Endodermal cell (in vitro differentiated cells): ENCODE measurements around the gene ERFL. TPM values are rescaled to one million over a fixed set of nuclear protein-coding genes. Genes with fewer than 3 reads are reported as not detected.
"Not testable (repeated sequence)": the region's sequence is repeated elsewhere in the genome, so short reads cannot be mapped to it uniquely, and the experiment has no call there.

Experiments
- DNase-seq: peaks from one replicate; pipeline ENCODE4 v3.0.0-alpha.2; 2017
- H3K27ac ChIP-seq: 2 replicates; pipeline ENCODE4 v1.5.1; 2013; ENCODE audit warnings: mild to moderate bottlenecking, low read depth, low read length, moderate library complexity
- H3K27me3 ChIP-seq: 2 replicates; pipeline ENCODE4 v1.6.1; 2013; ENCODE audit warnings: mild to moderate bottlenecking, low read length, moderate library complexity; ENCODE audit not compliant: insufficient read depth, control insufficient read depth, poor library complexity, severe bottlenecking
- H3K36me3 ChIP-seq: 2 replicates; pipeline ENCODE4 v1.7.0; 2013; ENCODE audit warnings: mild to moderate bottlenecking, low read length, moderate library complexity; ENCODE audit not compliant: control insufficient read depth, insufficient read depth
- H3K4me1 ChIP-seq: one replicate; pipeline ENCODE4 v1.7.0; 2013; ENCODE audit warnings: low read length; ENCODE audit not compliant: control insufficient read depth, insufficient read depth
- H3K4me3 ChIP-seq: 2 replicates; pipeline ENCODE4 v1.5.1; 2013; ENCODE audit warnings: mild to moderate bottlenecking, low read length, moderate library complexity
- H3K9ac ChIP-seq: 2 replicates; pipeline ENCODE4 v1.6.1; 2013; ENCODE audit warnings: mild to moderate bottlenecking, low read length, moderate library complexity; ENCODE audit not compliant: poor library complexity, severe bottlenecking; ENCODE audit errors: extremely low read depth
- H3K9me3 ChIP-seq: 2 replicates; pipeline ENCODE4 v1.6.1; 2013; ENCODE audit warnings: mild to moderate bottlenecking, low read length, moderate library complexity; ENCODE audit not compliant: control insufficient read depth
- H3K27ac Mint-ChIP-seq: 2 replicates; pipeline ENCODE4 v1.8.0; 2020; ENCODE audit warnings: mixed read lengths
- H3K27me3 Mint-ChIP-seq: 2 replicates; pipeline ENCODE4 v1.8.0; 2021; ENCODE audit warnings: mild to moderate bottlenecking, mixed read lengths; ENCODE audit not compliant: insufficient read depth
- H3K36me3 Mint-ChIP-seq: 2 replicates; pipeline ENCODE4 v1.8.0; 2020; ENCODE audit warnings: low read depth, mixed read lengths
- H3K4me1 Mint-ChIP-seq: 2 replicates; pipeline ENCODE4 v1.8.0; 2020; ENCODE audit warnings: mixed read lengths
- H3K4me3 Mint-ChIP-seq: 2 replicates; pipeline ENCODE4 v1.8.0; 2020; ENCODE audit warnings: mild to moderate bottlenecking, moderate library complexity, mixed read lengths
- H3K9me3 Mint-ChIP-seq: 2 replicates; pipeline ENCODE4 v1.8.0; 2020; ENCODE audit warnings: mild to moderate bottlenecking, mixed read lengths
- WGBS, 2 experiments: methylation state at CpG; one replicate each; pipeline versions ENCODE4 v1.1.5 to v1.1.7; 2013; ENCODE audit warnings: missing lambda C conversion rate in 2 of 2, mixed read lengths in 1 of 2; ENCODE audit not compliant: insufficient coverage in 1 of 2, insufficient read length in 1 of 2; 5-methylcytosine and 5-hydroxymethylcytosine counted together
- total RNA-seq, 2 donors: library from RNA; stranded (reverse); fragmentation: NEBNext Ultra II Directional in 1 of 2; extraction: Animal tissue kit (Norgen Biotek cat#: 25700) in 1 of 2; gene quantifications; 2 replicates in 1 of 2; 3 replicates in 1 of 2; pipeline ENCODE4 v1.2.1, GENCODE V29; 2021
- TF ChIP-seq, protein P1 (sequence below): fragments of 200-600 bp; sonication (generic); conservative IDR thresholded peaks from 2 replicates; pipeline ENCODE4 v1.5.0; 2021; ENCODE audit warnings: antibody characterized with exemption, mild to moderate bottlenecking

ERFL gene
- total RNA-seq, 2 donors from 2014 or later: 0.13 to 0.53 TPM

DNA sequence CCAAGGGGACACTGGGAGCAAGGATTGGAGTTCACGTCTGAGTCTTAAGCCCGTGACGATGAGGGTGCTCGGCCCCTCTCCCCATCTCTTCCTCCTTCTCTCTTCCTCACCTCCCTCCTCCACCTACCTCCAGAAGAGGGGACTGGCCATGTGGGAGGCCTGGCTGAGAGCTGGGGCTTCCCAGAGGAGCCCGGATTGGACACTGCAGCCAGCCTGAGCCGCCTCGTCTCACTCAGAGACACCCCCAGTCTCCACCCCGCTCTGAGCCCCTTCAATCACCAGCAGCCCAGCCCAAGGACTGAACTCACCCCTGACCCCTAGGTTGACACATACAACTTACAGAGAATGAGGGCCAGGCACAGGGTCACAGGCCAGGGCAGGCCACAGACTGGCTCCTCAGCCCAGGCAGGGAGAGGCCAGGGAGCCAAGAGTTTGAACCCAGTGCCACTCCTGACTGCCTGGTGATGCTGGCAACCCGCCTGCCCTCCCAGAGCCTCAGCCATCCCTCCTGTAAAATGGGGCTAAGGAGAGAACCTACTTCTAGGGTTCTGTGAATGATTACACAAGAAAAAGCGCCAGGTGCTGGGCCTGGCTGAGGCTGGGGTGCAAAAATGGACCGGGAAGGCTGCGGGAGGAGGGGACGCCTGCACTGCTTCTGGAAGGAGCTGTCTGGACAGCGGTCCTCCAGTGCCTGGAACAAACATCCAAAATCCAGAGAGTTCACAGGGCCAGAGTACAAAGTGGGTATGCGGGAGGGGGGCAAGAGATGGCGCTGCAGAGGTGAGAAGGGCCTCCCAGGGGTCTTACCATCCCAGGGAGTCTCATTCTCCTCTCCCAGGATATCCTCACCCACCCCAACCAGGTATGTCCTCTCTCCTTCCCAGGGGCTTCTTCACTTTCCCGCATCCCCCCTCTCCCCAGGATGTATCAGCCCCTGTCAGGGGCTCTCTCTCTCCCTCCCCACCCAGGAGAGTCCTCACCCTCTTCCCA, 50.0 kb downstream of the ERFL start:
- H3K4me1 Mint-ChIP-seq: peaks cover 6% of the 10 kb centered on the region
- no peak overlapping the region for H3K27ac Mint-ChIP-seq
- no peaks in the 10 kb centered on the region for H3K36me3 ChIP-seq
- no peaks in the 10 kb centered on the region for H3K27me3 ChIP-seq
- no peaks in the 10 kb centered on the region for H3K36me3 Mint-ChIP-seq
- H3K9ac ChIP-seq: no peak overlapping the region
- H3K27ac ChIP-seq: no peak overlapping the region
- DNase-seq: no peak
- H3K4me3 Mint-ChIP-seq: no peak overlapping the region
- H3K27me3 Mint-ChIP-seq: peaks cover 56% of the 10 kb centered on the region
- TF ChIP-seq, protein P1, sequence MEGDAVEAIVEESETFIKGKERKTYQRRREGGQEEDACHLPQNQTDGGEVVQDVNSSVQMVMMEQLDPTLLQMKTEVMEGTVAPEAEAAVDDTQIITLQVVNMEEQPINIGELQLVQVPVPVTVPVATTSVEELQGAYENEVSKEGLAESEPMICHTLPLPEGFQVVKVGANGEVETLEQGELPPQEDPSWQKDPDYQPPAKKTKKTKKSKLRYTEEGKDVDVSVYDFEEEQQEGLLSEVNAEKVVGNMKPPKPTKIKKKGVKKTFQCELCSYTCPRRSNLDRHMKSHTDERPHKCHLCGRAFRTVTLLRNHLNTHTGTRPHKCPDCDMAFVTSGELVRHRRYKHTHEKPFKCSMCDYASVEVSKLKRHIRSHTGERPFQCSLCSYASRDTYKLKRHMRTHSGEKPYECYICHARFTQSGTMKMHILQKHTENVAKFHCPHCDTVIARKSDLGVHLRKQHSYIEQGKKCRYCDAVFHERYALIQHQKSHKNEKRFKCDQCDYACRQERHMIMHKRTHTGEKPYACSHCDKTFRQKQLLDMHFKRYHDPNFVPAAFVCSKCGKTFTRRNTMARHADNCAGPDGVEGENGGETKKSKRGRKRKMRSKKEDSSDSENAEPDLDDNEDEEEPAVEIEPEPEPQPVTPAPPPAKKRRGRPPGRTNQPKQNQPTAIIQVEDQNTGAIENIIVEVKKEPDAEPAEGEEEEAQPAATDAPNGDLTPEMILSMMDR: no peak
- no peaks in the 10 kb centered on the region for H3K9me3 Mint-ChIP-seq
- H3K9me3 ChIP-seq: no peaks in the 10 kb centered on the region
- 87 to 92% methylated on average over 7 to 17 of the region's 17 CpGs for WGBS, 2 experiments
- no peaks in the 10 kb centered on the region for H3K4me1 ChIP-seq
- H3K4me3 ChIP-seq: no peak overlapping the region

DNA sequence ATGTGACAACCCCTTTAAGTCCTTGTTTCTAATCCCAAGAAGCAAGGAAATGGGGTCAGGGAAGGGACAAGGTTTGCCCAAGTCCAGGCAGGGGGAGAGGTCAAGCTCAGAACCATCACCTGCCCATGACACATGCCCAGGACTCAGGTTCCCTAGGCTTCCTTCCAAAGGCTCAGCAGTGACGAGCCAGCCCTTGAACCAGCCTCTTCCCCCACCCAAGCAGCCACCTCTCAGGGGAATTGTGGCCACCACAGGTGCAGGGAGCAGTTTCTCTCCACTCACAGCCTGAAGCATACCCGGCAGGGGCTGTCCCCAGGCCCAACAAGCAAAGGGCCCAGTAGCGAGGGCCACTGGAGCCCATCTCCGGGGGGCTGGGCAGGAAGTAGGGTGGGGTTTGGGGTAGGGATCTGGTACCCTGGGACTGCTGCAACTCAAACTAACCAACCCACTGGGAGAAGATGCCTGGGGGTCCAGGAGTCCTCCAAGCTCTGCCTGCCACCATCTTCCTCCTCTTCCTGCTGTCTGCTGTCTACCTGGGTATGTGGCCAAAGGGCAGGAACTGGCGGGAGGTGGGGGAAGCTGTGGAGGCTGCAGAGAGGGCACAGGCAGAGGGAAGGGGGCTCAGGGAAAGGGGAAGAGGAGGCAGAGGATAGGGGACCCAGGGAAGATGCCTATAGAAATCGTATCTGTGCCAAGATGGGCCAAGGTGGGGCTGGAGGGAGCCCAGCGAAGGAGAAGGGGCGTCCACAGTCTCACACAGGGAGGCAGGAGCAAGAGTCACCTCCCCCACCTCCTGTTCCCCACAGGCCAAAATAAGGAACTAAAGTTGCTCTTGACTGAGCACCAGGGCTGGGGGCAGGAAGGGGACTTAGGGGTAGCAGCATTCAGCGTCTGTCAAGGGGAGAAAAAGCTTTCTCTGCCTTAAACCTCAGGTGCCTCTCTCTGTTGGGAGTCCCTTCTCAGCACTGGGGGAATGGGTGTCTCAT, 51.1 kb downstream of the ERFL start, which contains the start of gene CD79A:
Gene CD79A (plus strand): TSS at position 433 of the 986 bp plus-strand sequence. CDS start 26 bp downstream, at position 459.
- Histone ChIP-seq H3K27ac (no peak within 1 kb of the TSS), H3K27me3 (no peaks in the 10 kb centered on the region), H3K9ac (no peak within 1 kb of the TSS), H3K4me1 (no peaks in the 10 kb centered on the region), H3K9me3 (no peaks in the 10 kb centered on the region), H3K4me3 (no peak within 1 kb of the TSS), H3K36me3 (no peaks in the 10 kb centered on the region)
- Mint-ChIP-seq H3K4me3 (no peak within 1 kb of the TSS), H3K9me3 (no peaks in the 10 kb centered on the region), H3K27ac (no peak within 1 kb of the TSS), H3K4me1 (peaks cover under 1% of the 10 kb centered on the region), H3K36me3 (no peaks in the 10 kb centered on the region), H3K27me3 (peaks cover 51% of the 10 kb centered on the region)
- WGBS, 2 experiments: 82 to 86% methylated on average over 2 to 9 of the region's 9 CpGs
- DNase-seq: no peak
- TF ChIP-seq, protein P1: no peak

DNA sequence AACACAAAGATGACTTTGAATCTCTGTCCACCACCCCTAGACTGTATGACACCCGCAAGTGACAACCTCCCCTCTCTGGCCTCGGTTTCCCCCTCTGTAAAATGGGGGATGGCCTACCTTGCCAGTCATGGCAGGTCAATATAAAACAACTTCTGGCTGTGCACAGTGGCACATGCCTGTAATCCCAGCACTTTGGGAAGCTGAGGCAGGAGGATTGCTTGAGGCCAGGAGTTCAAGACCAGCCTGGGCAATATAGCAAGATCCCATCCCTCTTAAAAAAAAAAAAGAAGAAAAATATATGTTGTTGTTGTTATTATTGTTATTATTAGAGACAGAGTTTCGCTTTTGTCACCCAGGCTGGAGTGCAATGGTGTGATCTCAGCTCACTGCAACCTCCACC, 52.3 kb downstream of the ERFL start:
- not testable (repeated sequence) for H3K4me3 Mint-ChIP-seq
- WGBS, 2 experiments: 85 to 88% methylated on average over 3 of the region's 3 CpGs

More for the DNA sequence above, 52.3 kb downstream of the ERFL start:
- H3K4me1 Mint-ChIP-seq, H3K4me3 ChIP-seq, DNase-seq, H3K36me3 ChIP-seq, H3K27me3 ChIP-seq, H3K9ac ChIP-seq, H3K9me3 ChIP-seq, H3K36me3 Mint-ChIP-seq, H3K27ac Mint-ChIP-seq, H3K4me1 ChIP-seq, H3K27ac ChIP-seq, H3K9me3 Mint-ChIP-seq: not testable (repeated sequence)
- peaks cover 44% of the 10 kb centered on the region for H3K27me3 Mint-ChIP-seq
